Activated CD8-positive, alpha-beta memory T cell treated with anti-CD3 and anti-CD28 coated beads, Interleukin-2, amount 50 U/mL, for 24 hours (primary cell): ENCODE data around the gene ABT1.
A peak's percentile ranks its signal among the peaks of the same experiment; 100 is the strongest.
"Not testable (repeated sequence)": the region's sequence is repeated elsewhere in the genome, so short reads cannot be mapped to it uniquely, and the experiment has no call there.

Source experiments
- DNase-seq: peaks from one replicate; pipeline ENCODE4 v3.0.0-alpha.2; 2020; ENCODE audit errors: extremely low read depth

Gene ABT1

DNA sequence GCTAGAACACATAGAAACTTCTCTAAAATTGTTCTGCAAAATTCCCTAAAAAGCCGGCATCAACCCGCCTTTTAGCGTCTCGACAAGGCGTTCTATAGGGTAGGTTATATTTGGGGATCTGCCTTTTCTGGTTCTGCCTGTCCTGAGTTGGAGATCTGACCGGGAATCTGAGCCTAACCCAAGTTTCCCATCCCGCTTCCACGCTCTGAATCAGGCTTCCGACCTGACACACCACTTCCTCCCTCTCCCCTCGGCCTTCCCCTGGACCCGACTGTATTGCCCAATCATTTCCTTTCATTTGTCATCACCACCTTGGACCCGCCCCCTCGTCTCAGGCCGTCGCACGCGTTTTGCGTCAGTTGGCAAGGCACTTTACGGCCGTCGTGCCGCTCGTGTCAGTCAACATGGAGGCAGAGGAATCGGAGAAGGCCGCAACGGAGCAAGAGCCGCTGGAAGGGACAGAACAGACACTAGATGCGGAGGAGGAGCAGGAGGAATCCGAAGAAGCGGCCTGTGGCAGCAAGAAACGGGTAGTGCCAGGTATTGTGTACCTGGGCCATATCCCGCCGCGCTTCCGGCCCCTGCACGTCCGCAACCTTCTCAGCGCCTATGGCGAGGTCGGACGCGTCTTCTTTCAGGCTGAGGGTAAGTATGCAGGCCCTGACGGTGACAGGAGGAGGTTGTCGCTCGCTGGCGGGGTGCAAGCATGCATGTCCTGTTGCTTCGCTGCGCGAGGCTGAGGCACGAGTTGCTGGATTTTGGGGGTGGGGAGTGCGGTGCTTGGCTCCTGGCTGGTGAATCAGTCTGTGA, at the start of gene ABT1:
TSS of gene ABT1 (plus strand) at position 375 of the 810 bp plus-strand sequence. CDS start at position 405, 30 bp downstream.
- DNase-seq = peak; percentile 95

DNA sequence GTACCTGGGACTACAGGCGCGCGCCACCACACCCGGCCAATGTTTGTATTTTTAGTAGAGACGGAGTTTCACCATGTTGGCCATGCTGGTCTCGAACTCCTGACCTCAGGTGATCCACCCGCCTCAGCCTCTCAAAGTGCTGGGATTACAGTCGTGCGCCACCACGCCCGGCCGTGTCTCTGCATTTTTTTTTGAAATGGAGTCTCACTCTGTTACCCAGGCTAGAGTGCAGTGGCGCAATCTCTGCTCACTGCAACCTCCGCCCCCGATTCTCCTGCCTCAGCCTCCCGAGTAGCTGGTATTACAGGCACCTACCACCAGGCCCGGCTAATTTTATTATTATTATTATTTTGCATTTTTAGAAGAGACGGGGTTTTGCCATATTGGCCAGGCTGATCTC, 49.4 kb upstream of the ABT1 start:
- not testable (repeated sequence) for DNase-seq

DNA sequence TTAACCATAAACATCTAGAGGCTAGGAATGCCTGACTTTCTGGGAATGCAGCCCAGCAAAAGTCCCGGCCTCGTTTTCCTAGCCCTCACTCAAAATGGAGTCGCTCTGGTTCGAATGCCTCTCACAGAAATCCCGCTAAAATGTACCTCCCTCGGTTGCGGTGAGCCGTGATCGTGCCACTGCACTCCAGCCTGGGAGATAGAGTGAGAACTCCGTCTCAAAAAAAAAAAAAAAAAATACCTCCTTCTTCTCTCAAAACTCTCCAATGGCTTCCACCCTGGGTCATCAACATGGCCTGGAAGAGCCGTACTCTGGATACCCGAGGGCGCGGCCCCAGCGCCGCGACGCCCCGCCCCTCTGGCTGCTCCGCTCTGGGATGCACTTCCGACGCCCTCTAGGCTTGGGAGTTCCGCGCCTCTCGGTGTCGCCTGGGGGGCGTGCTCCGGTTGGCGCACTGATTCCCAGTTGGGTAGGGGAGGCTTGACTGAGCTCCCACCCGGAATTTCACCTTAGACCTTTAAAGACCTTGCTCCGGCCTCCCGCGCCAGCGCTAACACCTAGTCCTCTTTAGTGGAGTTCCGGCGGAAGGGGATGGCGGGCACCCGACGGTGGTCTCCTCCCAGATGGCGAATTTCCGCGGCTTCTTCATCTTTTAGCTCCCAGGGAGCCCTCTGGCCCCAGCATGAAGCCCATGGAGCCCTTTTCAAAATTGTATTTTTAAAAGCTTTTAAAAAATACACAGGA, 46.3 kb upstream of the ABT1 start:
- no peak for DNase-seq

DNA sequence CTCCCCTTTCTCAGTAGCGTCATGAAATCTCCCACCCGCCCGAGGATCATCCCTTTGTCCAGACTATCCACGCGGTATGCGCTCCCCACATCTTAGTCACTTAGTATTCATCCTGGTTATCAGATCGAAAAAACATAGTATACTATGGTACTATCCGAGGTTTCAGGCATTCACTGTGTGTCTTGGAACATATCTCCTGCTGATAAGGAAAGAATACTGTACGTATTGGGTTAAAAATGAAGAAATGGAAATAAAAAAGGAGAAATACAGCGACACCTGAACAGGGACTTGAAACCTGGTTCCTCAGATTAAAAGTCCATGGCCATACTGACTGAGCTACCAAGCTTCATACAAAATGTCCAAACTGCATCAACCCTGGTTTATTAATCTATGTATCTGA, 44.5 kb upstream of the ABT1 start:
- DNase-seq = no peak

DNA sequence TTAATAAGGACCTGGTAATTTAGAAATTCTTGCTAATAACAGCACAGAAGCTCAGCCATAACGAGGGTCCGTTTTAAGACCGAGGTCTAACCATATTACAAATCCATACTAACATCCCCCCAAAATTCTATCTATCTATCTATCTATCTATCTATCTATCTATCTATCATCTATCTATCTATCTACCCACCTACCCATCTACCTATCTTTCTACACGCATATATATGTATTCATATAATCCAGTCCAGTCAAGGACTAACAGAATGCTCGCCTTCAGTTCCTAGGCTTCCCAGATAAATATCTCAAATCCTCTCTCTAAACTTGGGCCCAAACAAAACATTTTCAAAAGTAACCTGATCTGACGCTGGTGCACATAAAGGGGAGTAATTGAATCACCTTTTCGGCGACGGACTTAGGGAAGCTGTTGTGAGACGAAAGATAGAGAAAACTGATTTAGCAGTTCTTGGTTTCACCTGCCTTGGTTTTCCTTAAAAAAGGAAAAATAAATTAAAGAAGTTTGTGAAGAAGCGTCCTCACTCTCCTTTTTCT, 44.0 kb upstream of the ABT1 start:
- no peak for DNase-seq

DNA sequence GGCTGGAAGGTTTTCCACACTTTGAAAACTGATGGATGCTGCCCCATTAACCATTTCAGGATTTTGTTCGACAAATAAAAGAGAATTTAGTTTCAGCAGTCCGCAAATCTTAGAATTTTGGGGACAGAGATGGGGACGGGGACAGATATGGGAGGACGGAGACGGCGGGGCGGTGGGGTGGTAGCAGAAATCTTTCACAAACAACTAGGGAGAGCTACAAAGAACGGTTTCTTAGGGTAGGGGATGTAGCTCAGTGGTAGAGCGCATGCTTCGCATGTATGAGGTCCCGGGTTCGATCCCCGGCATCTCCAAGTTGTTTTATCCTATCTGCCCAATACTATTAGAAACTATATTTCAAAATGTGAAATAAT, 43.5 kb upstream of the ABT1 start:
- peak; percentile 54 for DNase-seq

DNA sequence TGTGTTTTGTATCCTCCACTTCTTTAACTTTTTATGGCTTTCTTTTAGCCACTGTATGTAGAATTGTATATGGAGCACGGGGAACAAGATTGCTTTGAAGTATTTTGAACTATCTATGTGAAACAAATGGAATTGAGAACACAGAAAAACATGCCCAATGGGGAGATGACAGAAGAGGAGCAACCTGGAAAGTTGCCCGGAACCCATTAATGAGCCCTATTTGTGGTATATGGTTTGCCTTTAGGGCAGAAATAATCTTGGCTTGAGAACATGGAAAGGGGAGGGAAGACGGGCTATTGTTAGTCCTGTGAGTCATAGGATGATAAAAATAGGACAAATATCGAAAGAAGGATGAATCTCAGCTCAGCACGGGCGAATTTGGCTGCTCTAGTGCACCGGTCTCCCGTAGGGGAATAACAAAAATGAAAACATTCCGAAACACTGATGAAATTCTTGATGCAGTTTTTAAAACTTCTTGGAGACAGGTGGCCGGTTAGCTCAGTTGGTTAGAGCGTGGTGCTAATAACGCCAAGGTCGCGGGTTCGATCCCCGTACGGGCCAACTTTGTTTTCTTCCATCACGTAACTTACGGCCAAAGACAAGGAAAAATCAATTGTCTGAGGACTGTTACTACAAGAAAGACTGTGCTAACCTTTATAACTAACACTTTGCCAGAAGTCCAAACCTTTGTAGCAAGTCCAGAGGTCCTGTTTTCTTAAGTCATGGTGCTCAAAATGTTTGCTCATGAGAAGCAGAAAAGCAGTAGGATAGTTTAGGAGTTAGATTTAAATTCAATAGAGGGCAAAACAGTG, 42.9 kb upstream of the ABT1 start:
- peak; percentile 64 for DNase-seq

DNA sequence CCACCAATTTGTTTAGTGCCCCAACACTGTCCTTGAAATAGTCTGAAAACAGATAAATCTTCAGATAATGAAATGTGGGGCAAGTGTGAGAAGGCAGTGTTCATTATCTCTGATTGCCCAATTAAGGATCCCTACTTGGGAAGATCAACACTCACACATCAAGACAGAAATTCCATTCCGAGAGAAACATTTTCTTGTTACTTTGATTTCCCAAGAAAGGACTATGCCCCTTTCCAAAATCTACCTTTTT, 42.4 kb upstream of the ABT1 start:
- no peak for DNase-seq

DNA sequence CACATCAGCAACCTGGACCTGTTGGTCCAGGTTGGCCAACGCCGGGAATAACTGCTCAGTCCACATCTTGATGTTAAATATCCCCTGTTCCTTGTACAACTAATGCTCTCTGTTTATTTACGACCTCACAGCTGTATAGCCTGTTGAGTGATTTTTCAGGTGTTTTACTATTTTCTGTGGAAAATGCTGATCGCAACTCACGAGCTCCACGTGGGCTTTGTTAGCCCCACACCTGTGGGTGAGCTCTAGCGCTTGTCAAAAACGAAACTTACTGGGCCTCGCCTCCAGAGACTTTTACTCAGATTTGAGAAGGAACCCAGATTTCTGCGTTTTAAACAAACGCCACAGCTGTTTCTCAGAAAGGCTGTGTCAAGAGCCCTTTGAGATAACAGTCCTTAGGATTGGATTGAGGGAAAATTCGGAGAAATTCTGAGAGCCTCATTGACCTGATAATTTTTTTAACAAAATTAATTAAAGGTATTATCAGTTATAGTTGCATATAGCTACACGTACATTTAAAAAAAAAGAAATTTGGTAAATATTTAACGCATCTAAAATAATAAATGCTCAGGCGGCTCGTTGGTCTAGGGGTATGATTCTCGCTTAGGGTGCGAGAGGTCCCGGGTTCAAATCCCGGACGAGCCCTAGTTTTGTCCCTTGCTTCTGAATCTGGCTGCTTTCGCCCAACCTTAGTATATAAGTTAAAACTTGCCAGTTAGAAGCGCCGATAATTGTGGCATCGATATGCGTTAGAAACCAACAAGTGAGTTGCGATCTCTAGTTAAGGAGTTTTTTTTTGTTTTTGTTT, 41.9 kb upstream of the ABT1 start:
- peak; percentile 40 for DNase-seq

DNA sequence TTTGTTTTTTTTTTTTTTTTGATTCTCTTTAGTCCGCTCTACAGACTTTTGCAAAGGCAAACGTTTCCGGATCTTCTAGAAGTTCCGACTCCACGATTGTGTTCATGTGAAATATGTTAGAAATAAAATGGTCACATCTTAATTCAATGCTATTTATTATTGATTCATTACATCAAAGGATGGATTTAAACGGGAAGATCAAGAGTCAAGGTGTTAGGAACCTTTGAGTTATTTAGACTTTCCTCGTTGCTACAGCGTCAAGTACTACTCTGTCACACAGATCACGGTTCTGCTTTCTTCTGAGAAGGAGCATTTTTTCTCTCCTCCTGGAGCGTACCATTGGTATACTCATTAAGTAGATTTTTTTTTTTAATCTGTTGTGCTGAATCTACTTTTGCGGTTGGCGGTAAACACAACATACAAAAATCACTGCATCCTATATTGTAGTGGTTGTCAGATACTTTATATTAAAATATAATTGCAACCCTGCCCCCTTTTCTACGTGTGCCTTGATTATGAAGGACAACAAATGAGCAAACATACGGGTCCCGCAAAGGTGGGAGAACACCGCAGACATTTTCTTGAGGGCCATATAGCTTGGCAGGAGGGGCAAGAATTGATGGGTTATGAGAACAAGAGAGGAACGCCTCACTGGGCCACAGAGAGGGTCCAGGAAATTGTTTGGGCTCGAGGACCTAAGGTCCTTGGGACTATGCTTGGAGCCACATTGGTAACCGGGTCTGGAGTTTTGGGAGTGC, 41.1 kb upstream of the ABT1 start:
- no peak for DNase-seq

DNA sequence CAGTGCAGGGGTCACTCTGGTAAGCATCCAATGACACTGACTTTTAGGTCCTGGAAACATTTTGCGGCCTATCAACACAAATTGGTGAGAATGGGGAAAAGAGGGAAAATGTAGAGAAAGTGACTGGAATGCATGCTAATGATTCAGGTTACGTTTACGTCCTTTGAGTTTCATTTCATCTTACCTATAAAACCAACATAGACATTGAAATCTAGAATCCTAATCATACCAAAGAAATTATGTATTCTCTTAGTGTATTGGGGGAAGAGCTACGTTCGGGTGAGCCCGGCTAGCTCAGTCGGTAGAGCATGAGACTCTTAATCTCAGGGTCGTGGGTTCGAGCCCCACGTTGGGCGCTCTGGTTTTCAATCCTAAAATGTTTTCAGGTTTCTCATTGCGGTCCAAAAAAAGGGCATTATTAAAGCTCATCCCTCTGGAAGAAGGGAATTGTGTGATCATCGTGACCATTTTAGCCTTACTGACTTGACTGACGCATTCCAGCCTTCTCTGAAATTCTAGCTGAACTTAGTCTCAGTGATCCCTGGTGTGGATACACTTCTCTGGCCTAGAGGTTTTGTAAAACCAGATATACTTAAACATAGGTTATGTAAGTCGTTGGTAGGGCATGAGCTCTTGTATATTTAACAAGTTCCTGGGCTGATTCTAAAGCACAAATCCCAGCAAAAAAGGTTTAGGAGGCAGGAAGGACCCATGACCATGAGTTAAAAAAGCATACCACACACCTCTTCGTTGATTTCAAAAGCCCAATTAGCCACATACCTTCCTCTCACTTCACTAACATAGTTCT, 40.3 kb upstream of the ABT1 start:
- no peak for DNase-seq

DNA sequence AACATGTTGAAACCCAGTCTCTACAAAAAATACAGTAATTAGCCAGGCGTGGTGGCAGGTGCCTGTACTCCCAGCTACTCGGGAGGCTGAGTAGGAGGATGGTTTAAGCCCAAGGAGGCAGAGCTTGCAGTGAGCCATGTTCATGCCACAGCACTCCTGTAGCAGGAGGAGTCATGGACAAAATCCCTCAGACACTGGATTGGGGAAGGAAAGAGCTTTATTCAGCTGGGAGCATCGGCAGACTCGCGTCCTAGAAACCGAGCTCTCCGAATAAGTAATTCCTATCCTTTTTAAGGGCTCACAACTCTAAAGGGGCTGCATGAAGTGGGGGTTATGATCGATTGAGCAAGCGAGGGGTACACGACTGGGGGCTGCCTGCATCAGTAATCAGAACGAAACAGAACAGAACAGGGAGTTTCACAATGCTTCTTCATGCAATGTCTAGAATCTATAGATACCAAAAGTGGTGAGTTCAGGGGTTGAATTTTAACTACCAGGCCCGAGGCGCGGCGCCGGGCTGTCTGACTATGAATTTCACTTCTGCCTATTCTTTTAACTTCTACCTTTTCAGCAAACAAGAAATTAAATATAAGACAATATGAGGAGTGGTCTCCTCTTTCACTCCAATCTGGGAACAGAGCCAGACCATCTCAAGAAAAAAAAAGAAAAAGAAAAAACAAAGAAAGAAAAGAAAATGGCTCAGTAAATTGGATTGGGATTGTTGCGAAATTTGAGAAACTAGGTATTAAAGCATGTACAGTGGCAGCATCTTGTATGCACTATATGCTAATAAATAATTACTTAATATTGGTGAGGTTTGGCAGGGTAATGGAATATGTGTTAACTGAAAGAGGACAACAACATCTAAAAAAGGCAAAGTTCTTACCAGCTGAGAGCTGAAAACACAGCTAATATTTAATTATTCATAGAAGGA, 35.0 kb upstream of the ABT1 start:
- DNase-seq = no peak

DNA sequence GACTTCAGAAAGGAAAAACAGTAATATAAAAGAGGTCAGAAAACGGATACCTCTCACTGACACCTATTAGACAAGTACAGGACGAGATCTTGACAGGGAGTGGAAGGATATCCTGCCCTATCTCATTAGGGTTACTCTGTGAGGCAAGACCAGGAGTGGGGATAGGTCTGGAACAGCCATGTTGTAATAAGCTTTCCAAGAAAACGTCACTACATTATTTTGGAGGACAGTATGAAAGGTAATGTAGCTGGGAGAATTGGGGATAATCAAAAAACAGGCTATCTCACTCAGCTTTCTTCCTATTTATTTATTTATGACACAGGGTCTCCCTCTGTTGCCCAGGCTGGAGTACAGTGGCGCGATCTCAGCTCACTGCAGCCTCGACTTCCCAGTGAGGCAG, 33.3 kb upstream of the ABT1 start:
- DNase-seq = no peak

DNA sequence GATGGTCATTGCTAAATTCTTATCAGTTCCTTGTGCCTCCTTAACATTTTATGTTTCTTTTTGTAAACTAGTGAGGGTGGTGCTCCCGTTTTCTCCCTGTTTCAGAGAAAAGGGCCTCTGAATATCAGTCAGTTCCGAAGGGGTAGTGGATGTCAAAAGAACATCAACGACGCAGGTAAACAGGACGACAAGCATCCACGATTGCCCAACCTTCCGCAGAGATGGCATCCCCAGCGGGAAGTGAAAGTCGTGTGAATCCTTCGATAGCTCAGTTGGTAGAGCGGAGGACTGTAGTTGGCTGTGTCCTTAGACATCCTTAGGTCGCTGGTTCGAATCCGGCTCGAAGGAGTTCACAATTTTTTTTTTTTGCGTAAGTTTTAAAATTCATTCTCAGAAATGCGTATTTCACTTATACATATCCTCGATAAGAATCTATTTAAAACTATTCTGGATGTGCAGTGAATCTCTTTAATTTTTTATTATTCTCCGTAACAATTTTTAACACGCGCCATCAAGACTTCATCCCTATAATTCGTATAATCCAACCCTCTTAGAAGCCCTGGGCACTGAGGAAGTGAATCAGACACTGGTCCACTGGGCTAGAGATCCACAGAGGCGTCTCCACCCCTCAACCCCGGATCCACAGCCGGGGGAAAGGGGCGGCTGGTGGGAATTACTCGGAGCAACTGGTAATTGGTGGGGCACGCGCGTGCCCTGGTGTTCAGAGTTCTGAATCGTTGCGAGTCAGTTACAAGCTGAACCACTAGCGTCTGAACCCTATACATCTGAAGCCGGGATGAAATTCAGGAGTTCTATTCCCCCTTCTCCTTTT, 27.9 kb upstream of the ABT1 start:
- DNase-seq = peak; percentile 99

DNA sequence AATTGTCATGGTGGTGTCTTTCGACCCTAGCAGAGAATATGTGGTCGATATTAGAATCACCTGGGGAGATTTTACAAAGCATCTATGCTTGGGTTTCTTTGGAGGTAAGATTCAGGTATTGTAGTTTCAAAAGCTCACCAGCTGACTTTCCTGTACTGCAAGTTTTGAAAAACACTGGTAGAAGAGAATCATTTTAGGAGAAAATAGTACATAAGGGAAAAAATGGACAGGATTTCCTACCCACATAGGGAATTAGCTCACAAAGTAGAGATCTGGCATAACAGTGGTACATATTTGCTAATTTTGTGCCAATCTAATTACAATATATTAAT, 27.4 kb upstream of the ABT1 start:
- no peak for DNase-seq

DNA sequence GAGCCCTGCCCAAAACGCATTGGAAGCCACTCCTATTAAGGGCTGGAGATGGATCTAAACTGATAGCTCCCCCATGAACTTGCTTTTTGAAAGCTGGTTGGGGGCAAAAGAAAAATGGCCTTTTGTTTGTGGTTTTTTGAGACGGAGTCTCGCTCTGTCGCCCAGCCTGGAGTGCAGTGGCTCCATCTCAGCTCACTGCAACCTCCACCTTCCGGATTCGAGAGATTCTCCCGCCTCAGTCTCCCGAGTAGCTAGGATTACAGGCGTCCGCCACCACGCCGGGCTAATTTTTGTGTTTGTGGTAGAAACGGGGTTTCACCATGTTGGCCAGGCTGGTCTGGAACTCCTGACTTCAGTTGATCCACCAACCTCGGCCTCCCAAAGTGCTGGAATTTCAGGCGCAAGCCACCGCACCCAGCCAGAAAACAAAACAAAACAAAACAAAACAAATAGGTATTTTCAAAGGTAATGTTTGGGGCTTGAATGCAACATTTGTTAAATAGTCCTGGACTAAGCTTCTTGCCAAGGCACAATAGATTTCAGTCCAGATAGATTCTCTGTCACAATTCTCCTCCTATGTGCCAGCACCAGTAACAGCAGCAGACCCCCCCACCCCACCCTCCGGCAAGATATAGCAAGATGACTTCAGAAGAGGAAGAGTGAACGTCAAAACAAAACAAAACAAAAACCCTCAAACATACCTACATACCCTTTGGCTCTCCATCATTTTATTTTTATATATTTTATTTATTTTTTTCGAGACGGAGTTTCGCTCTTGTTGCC, 26.5 kb upstream of the ABT1 start:
- no peak for DNase-seq

DNA sequence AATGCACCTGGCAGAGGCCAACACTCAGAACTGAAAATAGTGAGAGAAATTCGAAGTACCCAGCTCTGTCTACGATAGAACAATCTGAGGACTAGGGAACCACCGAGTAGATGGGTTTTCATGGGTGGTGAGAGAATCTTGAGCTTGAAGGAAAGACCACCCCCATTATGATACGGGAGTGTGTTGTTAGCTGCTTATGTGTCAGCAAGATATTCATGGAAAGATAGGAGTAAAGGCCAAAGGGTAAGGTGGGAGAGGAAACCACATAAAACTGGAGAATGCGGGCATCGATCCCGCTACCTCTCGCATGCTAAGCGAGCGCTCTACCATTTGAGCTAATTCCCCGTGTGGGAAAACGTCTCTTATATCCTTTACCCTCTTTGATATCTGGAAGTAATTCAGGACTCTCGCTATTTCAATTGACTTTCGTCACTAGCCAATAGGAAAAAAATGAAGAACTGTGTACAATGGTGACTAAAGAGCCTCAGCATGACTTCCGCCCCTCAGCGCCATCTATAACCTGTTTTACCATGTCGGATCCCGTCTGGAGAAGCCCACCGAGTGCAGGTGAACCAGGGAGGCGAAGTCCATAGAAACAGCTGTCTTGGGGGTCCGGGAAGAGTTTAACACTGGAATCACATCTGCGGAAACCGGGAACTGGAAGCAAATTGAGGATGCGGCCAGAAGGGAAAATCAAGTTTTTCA, 25.0 kb upstream of the ABT1 start:
- DNase-seq = no peak
